Effector memory CD8-positive, alpha-beta T cell (primary cell): ENCODE measurements around the gene DTWD2.
"Not testable (repeated sequence)": the region's sequence is repeated elsewhere in the genome, so short reads cannot be mapped to it uniquely, and the experiment has no call there.

Experiments
- ATAC-seq: fragments of 150-1000 bp; cut with Tn5 transposase; replicated peaks from 2 replicates; pipeline ENCODE4 v1.10.0; 2021; ENCODE audit warnings: mild to moderate bottlenecking, moderate library complexity
- DNase-seq, 3 experiments: peaks; one replicate each; pipeline ENCODE4 v3.0.0; 2021
- H3K27ac Mint-ChIP-seq, 2 donors: one replicate each; pipeline ENCODE4 v1.8.0; 2022; ENCODE audit warnings: mild to moderate bottlenecking in 2 of 2, mixed read lengths in 2 of 2, moderate library complexity in 2 of 2
- H3K27me3 Mint-ChIP-seq, 2 donors: one replicate each; pipeline ENCODE4 v1.8.0; 2022; ENCODE audit warnings: mixed read lengths in 2 of 2
- H3K36me3 Mint-ChIP-seq: one replicate; pipeline ENCODE4 v1.8.0; 2022; ENCODE audit warnings: mild to moderate bottlenecking, moderate library complexity, mixed read lengths; ENCODE audit not compliant: insufficient read depth
- H3K4me1 Mint-ChIP-seq, 2 donors: one replicate each; pipeline ENCODE4 v1.8.0; 2022; ENCODE audit warnings: low read depth in 2 of 2, mixed read lengths in 2 of 2
- H3K4me3 Mint-ChIP-seq, 2 donors: one replicate each; pipeline ENCODE4 v1.8.0; 2022; ENCODE audit warnings: mild to moderate bottlenecking in 2 of 2, mixed read lengths in 2 of 2, moderate library complexity in 2 of 2
- H3K9me3 Mint-ChIP-seq, 2 donors: one replicate each; pipeline ENCODE4 v1.8.0; 2022; ENCODE audit warnings: mixed read lengths in 2 of 2

The DTWD2 gene

GRCh38 chr5:118862596-118862995 is 125.8 kb downstream of the DTWD2 start:
- Mint-ChIP-seq H3K27ac (no peak overlapping the region), H3K4me3 (no peak overlapping the region), H3K27me3 (no peaks in the 10 kb centered on the region), H3K4me1 (no peaks in the 10 kb centered on the region), H3K36me3 (no peaks in the 10 kb centered on the region), H3K9me3 (no peaks in the 10 kb centered on the region)
- ATAC-seq (no peak), DNase-seq (no peak)

- Mint-ChIP-seq H3K9me3 (peaks cover 0 to 5% of the 10 kb centered on the region in 2 donors), H3K27me3 (no peaks in the 10 kb centered on the region), H3K36me3 (no peaks in the 10 kb centered on the region), H3K4me1 (no peaks in the 10 kb centered on the region), H3K27ac (no peak overlapping the region), H3K4me3 (no peak overlapping the region)
- DNase-seq (no peak), ATAC-seq (no peak)
These were observed 130.6 kb downstream of the DTWD2 start for GRCh38 chr5:118857700-118858099.

- Mint-ChIP-seq H3K4me3 (no peak overlapping the region), H3K36me3 (no peaks in the 10 kb centered on the region), H3K4me1 (no peaks in the 10 kb centered on the region), H3K27ac (no peak overlapping the region), H3K27me3 (no peaks in the 10 kb centered on the region), H3K9me3 (peaks cover 7 to 8% of the 10 kb centered on the region in 2 donors)
- ATAC-seq (no peak), DNase-seq (no peak)
These were observed 133.5 kb downstream of the DTWD2 start for GRCh38 chr5:118854819-118855218.

GRCh38 chr5:118851785-118852184 is 136.6 kb downstream of the DTWD2 start:
- not testable (repeated sequence) for H3K36me3 Mint-ChIP-seq, H3K4me1 Mint-ChIP-seq, ATAC-seq, H3K9me3 Mint-ChIP-seq, H3K27me3 Mint-ChIP-seq, H3K4me3 Mint-ChIP-seq, DNase-seq, H3K27ac Mint-ChIP-seq

GRCh38 chr5:118849507-118849906 is 138.8 kb downstream of the DTWD2 start:
- not testable (repeated sequence) for H3K27me3 Mint-ChIP-seq, H3K9me3 Mint-ChIP-seq, DNase-seq, H3K27ac Mint-ChIP-seq, ATAC-seq, H3K36me3 Mint-ChIP-seq, H3K4me1 Mint-ChIP-seq, H3K4me3 Mint-ChIP-seq

- H3K4me3 Mint-ChIP-seq = no peak overlapping the region
- ATAC-seq = no peak
- no peaks in the 10 kb centered on the region for H3K27me3 Mint-ChIP-seq
These were observed 144.0 kb downstream of the DTWD2 start for GRCh38 chr5:118844351-118844750.

GRCh38 chr5:118834710-118835109 is 153.6 kb downstream of the DTWD2 start:
- Mint-ChIP-seq H3K27me3 (no peaks in the 10 kb centered on the region), H3K9me3 (no peaks in the 10 kb centered on the region), H3K4me1 (no peaks in the 10 kb centered on the region), H3K27ac (no peak overlapping the region), H3K4me3 (no peak overlapping the region), H3K36me3 (no peaks in the 10 kb centered on the region)
- ATAC-seq = no peak
- no peak for DNase-seq

More at GRCh38 chr5:118844351-118844750, 144.0 kb downstream of the DTWD2 start:
- no peak for DNase-seq
- Mint-ChIP-seq H3K27ac (no peak overlapping the region), H3K9me3 (no peaks in the 10 kb centered on the region), H3K36me3 (peaks cover 5% of the 10 kb centered on the region), H3K4me1 (no peaks in the 10 kb centered on the region)

GRCh38 chr5:118832974-118833373 is 155.4 kb downstream of the DTWD2 start:
- H3K4me3 Mint-ChIP-seq = no peak overlapping the region
- no peak overlapping the region for H3K27ac Mint-ChIP-seq
- no peaks in the 10 kb centered on the region for H3K27me3 Mint-ChIP-seq
- DNase-seq = no peak
- H3K36me3 Mint-ChIP-seq = no peaks in the 10 kb centered on the region
- no peaks in the 10 kb centered on the region for H3K4me1 Mint-ChIP-seq
- no peak for ATAC-seq
- H3K9me3 Mint-ChIP-seq = no peaks in the 10 kb centered on the region

GRCh38 chr5:118825226-118825625 is 163.1 kb downstream of the DTWD2 start:
- no peaks in the 10 kb centered on the region for H3K9me3 Mint-ChIP-seq
- H3K4me3 Mint-ChIP-seq = no peak overlapping the region
- DNase-seq = no peak
- ATAC-seq = no peak
- H3K4me1 Mint-ChIP-seq = no peaks in the 10 kb centered on the region
- no peak overlapping the region for H3K27ac Mint-ChIP-seq
- H3K27me3 Mint-ChIP-seq = no peaks in the 10 kb centered on the region
- H3K36me3 Mint-ChIP-seq = no peaks in the 10 kb centered on the region

GRCh38 chr5:118818604-118819003 is 169.7 kb downstream of the DTWD2 start:
- Mint-ChIP-seq H3K27me3 (no peaks in the 10 kb centered on the region), H3K9me3 (peaks cover 0 to 7% of the 10 kb centered on the region in 2 donors), H3K4me1 (no peaks in the 10 kb centered on the region), H3K27ac (no peak overlapping the region), H3K36me3 (no peaks in the 10 kb centered on the region), H3K4me3 (no peak overlapping the region)
- DNase-seq (no peak), ATAC-seq (no peak)

GRCh38 chr5:118808441-118808840 is 179.9 kb downstream of the DTWD2 start:
- no peak for ATAC-seq
- H3K27me3 Mint-ChIP-seq = no peaks in the 10 kb centered on the region
- H3K4me3 Mint-ChIP-seq = no peak overlapping the region
- H3K27ac Mint-ChIP-seq = no peak overlapping the region
- H3K4me1 Mint-ChIP-seq = no peaks in the 10 kb centered on the region
- no peak for DNase-seq
- no peaks in the 10 kb centered on the region for H3K36me3 Mint-ChIP-seq
- H3K9me3 Mint-ChIP-seq = peaks cover 8 to 10% of the 10 kb centered on the region in 2 donors

GRCh38 chr5:118806571-118806970 is 181.8 kb downstream of the DTWD2 start:
- Mint-ChIP-seq H3K27ac (no peak overlapping the region), H3K36me3 (no peaks in the 10 kb centered on the region), H3K27me3 (no peaks in the 10 kb centered on the region), H3K9me3 (peaks cover 7 to 8% of the 10 kb centered on the region in 2 donors), H3K4me3 (no peak overlapping the region), H3K4me1 (no peaks in the 10 kb centered on the region)
- ATAC-seq = no peak
- no peak for DNase-seq

- H3K27ac Mint-ChIP-seq = no peak overlapping the region
- DNase-seq = no peak
- no peaks in the 10 kb centered on the region for H3K36me3 Mint-ChIP-seq
- H3K4me1 Mint-ChIP-seq = no peaks in the 10 kb centered on the region
- no peak for ATAC-seq
- no peaks in the 10 kb centered on the region for H3K27me3 Mint-ChIP-seq
- no peak overlapping the region for H3K4me3 Mint-ChIP-seq
- no peaks in the 10 kb centered on the region for H3K9me3 Mint-ChIP-seq
These were observed 186.0 kb downstream of the DTWD2 start for GRCh38 chr5:118802335-118802734.

GRCh38 chr5:118796081-118796480 is 192.3 kb downstream of the DTWD2 start:
- Mint-ChIP-seq H3K9me3 (no peaks in the 10 kb centered on the region), H3K4me3 (no peak overlapping the region), H3K4me1 (no peaks in the 10 kb centered on the region), H3K27ac (no peak overlapping the region), H3K27me3 (no peaks in the 10 kb centered on the region), H3K36me3 (peaks cover 3% of the 10 kb centered on the region)
- DNase-seq (no peak), ATAC-seq (no peak)

- no peaks in the 10 kb centered on the region for H3K27me3 Mint-ChIP-seq
- peaks cover 3% of the 10 kb centered on the region for H3K36me3 Mint-ChIP-seq
- no peaks in the 10 kb centered on the region for H3K4me1 Mint-ChIP-seq
- H3K4me3 Mint-ChIP-seq = no peak overlapping the region
- H3K27ac Mint-ChIP-seq = no peak overlapping the region
- ATAC-seq = no peak
- H3K9me3 Mint-ChIP-seq = no peaks in the 10 kb centered on the region
- no peak for DNase-seq
These were observed 194.1 kb downstream of the DTWD2 start for GRCh38 chr5:118794281-118794680.
